GM18508 (cell line): ENCODE measurements around the gene NFATC2.
"Not testable (repeated sequence)": the region's sequence is repeated elsewhere in the genome, so short reads cannot be mapped to it uniquely, and the experiment has no call there.

Source experiments
- ATAC-seq: cut with Tn5 transposase; IDR thresholded peaks from one replicate; pipeline ENCODE4 v1.9.1; 2021; ENCODE audit warnings: moderate number of reproducible peaks; ENCODE audit not compliant: insufficient read depth, unreplicated experiment

Gene NFATC2

GRCh38 chr20:51347831-51348230, 194.7 kb downstream of the NFATC2 start:
- no peak for ATAC-seq

- no peak for ATAC-seq
Measured at GRCh38 chr20:51346686-51347485, 195.6 kb downstream of the NFATC2 start.

- no peak for ATAC-seq
Measured at GRCh38 chr20:51345601-51346101, 196.9 kb downstream of the NFATC2 start.

DNA sequence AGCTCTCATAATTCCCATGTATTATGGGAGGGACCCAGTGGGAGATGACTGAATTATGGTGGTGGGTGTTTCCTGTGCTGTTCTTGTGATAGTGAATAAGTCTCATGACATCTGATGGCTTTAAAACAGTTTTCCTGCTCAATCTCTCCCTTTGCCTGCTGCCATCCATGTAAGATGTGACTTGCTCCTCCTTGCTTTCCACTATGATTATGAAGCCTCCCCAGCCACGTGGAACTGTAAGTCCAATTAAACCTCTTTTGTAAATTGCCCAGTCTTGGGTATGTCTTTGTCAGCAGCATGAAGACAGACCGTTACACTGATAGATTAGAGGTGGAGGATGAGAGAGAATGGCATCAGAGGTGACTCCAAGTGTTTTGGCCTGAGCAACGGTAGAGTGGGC, 198.7 kb downstream of the NFATC2 start:
- not testable (repeated sequence) for ATAC-seq

DNA sequence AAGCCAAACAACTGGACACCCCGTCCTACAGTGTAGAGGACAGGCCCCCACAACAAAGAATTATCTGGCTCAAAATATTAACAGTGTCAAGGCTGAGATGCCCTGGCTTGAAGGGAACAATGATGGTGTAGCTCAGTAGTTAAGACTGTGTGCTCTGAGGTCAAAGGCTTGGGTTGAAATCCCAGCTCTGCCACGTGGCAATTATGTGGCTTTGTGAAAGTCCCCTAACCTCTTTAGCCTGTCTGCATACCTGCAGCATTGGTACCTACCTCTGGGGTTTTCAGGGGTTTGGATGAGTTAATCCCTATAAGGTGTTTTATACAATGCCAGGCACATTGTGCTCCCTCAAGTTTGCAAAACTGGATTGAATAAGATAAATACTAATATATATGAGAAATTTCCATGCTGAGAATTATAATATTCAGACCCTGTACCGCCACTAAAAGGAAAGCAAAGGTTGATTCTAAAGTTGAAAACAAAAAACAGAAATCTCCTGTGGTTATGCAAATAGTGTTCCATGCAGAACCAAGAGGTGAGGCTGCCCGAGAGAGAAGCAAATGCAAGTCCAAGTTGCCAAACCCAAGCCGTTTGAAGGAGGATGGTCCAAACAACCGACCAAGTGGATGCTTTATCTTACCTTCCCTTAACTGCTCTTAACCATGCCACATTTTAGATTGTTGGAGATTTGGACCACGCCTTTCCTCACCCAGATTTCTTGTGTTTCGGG, 199.8 kb downstream of the NFATC2 start:
- no peak for ATAC-seq

GRCh38 chr20:51341581-51341980, 200.9 kb downstream of the NFATC2 start:
- no peak for ATAC-seq

GRCh38 chr20:51340451-51340840, 202.1 kb downstream of the NFATC2 start:
- ATAC-seq = no peak

- no peak for ATAC-seq
Measured at GRCh38 chr20:51339721-51340450, 202.6 kb downstream of the NFATC2 start.

GRCh38 chr20:51338692-51339440, 203.7 kb downstream of the NFATC2 start:
- no peak for ATAC-seq

DNA sequence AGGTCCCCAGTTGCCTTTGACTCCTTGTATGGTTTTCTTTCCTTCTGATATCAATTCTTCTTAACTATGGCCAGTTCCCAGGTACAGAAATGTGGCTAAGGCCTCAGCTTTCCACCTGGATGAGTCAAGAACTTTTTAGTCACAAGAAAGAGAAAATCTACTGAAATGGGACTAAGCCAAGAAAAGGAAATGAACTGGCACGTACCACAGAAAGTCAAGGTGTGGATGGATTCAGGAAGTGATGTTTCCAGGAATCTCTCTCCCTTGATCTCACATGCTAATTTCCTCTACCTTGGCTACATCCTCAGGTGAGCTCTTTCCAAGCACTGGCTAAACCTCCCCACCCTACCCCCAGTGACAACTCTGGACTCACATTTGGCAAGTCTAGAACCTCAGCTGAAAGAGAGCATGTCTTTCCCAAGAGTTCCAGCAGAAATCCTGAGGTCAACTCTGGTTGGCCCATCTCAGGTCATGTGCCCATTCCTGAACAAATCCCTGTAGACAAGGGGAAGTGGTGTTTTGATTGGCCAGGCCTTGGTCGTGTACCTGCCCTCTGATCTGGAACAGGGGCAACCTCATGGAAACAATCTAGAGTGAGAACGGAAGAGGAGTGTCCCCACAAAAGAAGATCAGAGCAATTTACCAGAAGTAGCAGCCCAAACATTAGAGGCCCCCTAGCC, 205.3 kb downstream of the NFATC2 start:
- ATAC-seq = no peak
